AG04450 (cell line): ENCODE data around the gene ABLIM2. TPM values are rescaled to one million over a fixed set of nuclear protein-coding genes. Genes with fewer than 3 reads are reported as not detected.

Experiments
- CTCF ChIA-PET: fragments of 300-600, 350-600 bp; formaldehyde crosslinking; extraction: SDS; loops from one replicate; lab custom pipeline; 2022; ENCODE audit warnings: antibody characterized with exemption, inconsistent platforms; lab: Charles Lee
- POLR2A ChIA-PET: fragments of 350-600 bp; formaldehyde crosslinking; extraction: SDS; loops from one replicate; lab custom pipeline; 2021; ENCODE audit warnings: antibody characterized with exemption, inconsistent platforms; lab: Yijun Ruan, JAX
- DNase-seq: peaks from one replicate; pipeline ENCODE4 v3.0.0-alpha.2; 2011; ENCODE audit warnings: low read depth, low spot score
- H3K27ac ChIP-seq: one replicate; pipeline ENCODE4 v1.5.1; 2012; ENCODE audit warnings: low read depth, low read length, control low read depth
- H3K27me3 ChIP-seq: one replicate; pipeline ENCODE4 v1.6.0; 2012; ENCODE audit warnings: low read length; ENCODE audit not compliant: control insufficient read depth, insufficient read depth
- H3K4me3 ChIP-seq: 2 replicates; pipeline ENCODE4 v1.5.1; 2011; ENCODE audit warnings: mild to moderate bottlenecking, low read depth, low read length, control low read depth
- H3K9me3 ChIP-seq: 2 replicates; pipeline ENCODE4 v1.5.1; 2012; ENCODE audit warnings: low read length; ENCODE audit not compliant: control insufficient read depth, insufficient read depth
- CTCF ChIP-seq: IDR thresholded peaks from 2 replicates; pipeline ENCODE4 v1.5.1; 2011; ENCODE audit warnings: low read depth, low read length, control low read depth, inconsistent platforms
- polyA plus RNA-seq: library from polyadenylated mRNA; depleted of rRNA; stranded (reverse); fragments of >200 nt; gene quantifications from 2 replicates; pipeline ENCODE4 v1.2.3, GENCODE V29; 2011

The ABLIM2 gene
- polyA plus RNA-seq, 1 experiment, result not detected

- no peak overlapping the region for H3K27ac ChIP-seq
- POLR2A ChIA-PET, result no interaction called here
- no peak for TF ChIP-seq CTCF
- no peak for DNase-seq
- peaks cover 4% of the 10 kb centered on the region for H3K9me3 ChIP-seq
- H3K27me3 ChIP-seq, result no peaks in the 10 kb centered on the region
- CTCF ChIA-PET, result interaction anchor here (1.3 kb wide), 1 partner anchor 54 kb away, joined by 3 read pairs; no protein-coding TSS in a partner anchor
- no peak overlapping the region for H3K4me3 ChIP-seq
Measured at GRCh38 chr4:7933651-7934510, 224.7 kb downstream of the ABLIM2 start.

- POLR2A ChIA-PET, result no interaction called here
- Histone ChIP-seq H3K4me3 (no peak overlapping the region), H3K27ac (no peak overlapping the region), H3K27me3 (no peaks in the 10 kb centered on the region), H3K9me3 (peaks cover 4% of the 10 kb centered on the region; the same call in 1 of the 2 replicates)
- no peak for TF ChIP-seq CTCF
- CTCF ChIA-PET, result no interaction called here
- no peak for DNase-seq
Measured at GRCh38 chr4:7932287-7932686, 226.3 kb downstream of the ABLIM2 start.

GRCh38 chr4:7929118-7929951, 229.3 kb downstream of the ABLIM2 start:
- ChIA-PET CTCF (interaction anchor here (1.0 to 2.9 kb wide), 5 partner anchors 52 to 135 kb away, joined by 3 to 24 read pairs (median 3); no protein-coding TSS in a partner anchor), POLR2A (interaction anchor here (1.1 to 1.5 kb wide), 4 partner anchors 10 to 37 kb away, joined by 3 to 4 read pairs (median 4); partner anchors contain the start of gene AFAP1)
- Histone ChIP-seq H3K9me3 (peaks cover 4% of the 10 kb centered on the region; the same call in 1 of the 2 replicates), H3K27ac (peak overlapping the region; percentile 39), H3K27me3 (no peaks in the 10 kb centered on the region), H3K4me3 (no peak overlapping the region)
- TF ChIP-seq CTCF, result peak; percentile 36; the same call in 1 of the 2 replicates
- DNase-seq, result no peak

- Histone ChIP-seq H3K27ac (no peak overlapping the region), H3K27me3 (no peaks in the 10 kb centered on the region), H3K9me3 (peaks cover 3% of the 10 kb centered on the region; the same call in 1 of the 2 replicates), H3K4me3 (no peak overlapping the region)
- CTCF ChIA-PET, result interaction anchor here (1.0 to 2.9 kb wide), 2 partner anchors 87 to 126 kb away, joined by 3 to 24 read pairs; no protein-coding TSS in a partner anchor
- no peak for DNase-seq
- no peak for TF ChIP-seq CTCF
- POLR2A ChIA-PET, result interaction anchor here (1.1 to 1.5 kb wide), 4 partner anchors 11 to 36 kb away, joined by 3 to 4 read pairs (median 4); partner anchors contain the start of gene AFAP1
Measured at GRCh38 chr4:7928711-7929110, 229.9 kb downstream of the ABLIM2 start.
